Mucosa of descending colon (tissue), 3 donors: Measurements from ENCODE around the gene MANF. TPM values are rescaled to one million over a fixed set of nuclear protein-coding genes. Genes with fewer than 3 reads are reported as not detected.

Source experiments
- ATAC-seq: fragments of 200-7000 bp; cut with Tn5 transposase; one replicate; pipeline ENCODE4 v1.9.1; 2020; ENCODE audit warnings: mild to moderate bottlenecking, moderate library complexity
- DNase-seq, 3 donors: peaks; one replicate each; pipeline ENCODE4 v3.0.0-alpha.2; 2020
- H3K36me3 ChIP-seq: fragments of 200-600 bp; one replicate; pipeline ENCODE4 v1.8.0; 2021; ENCODE audit warnings: low read depth, mild to moderate bottlenecking
- H3K4me1 ChIP-seq: fragments of 200-600 bp; one replicate; pipeline ENCODE4 v1.8.0; 2021; ENCODE audit warnings: low read depth, mild to moderate bottlenecking
- H3K4me3 ChIP-seq: fragments of 200-600 bp; one replicate; pipeline ENCODE4 v1.8.0; 2021; ENCODE audit warnings: mild to moderate bottlenecking
- H3K9me3 ChIP-seq: fragments of 200-600 bp; one replicate; pipeline ENCODE4 v1.8.0; 2021; ENCODE audit warnings: mild to moderate bottlenecking
- intact Hi-C, 2 donors: fragments of 100-400 bp; cut with DNase I in 1 of 2; cut with micrococcal nuclease in 1 of 2; formaldehyde crosslinking; loops; one replicate each; pipeline versions ENCODE4 v1.11.0 to v1.11.1; 2022; cut with DNase I, micrococcal nuclease
- total RNA-seq, 3 donors: library from RNA; stranded (reverse); fragmentation: NEBNext Ultra II Directional in 2 of 3; extraction: Animal tissue kit (Norgen Biotek cat#: 25700) in 2 of 3; gene quantifications; one replicate each; pipeline versions ENCODE4 v1.2.1 to v1.2.4, GENCODE V29; 2021 to 2023
- TF ChIP-seq, protein P1 (sequence below): fragments of 200-600 bp; IDR thresholded peaks from one replicate; pipeline ENCODE4 v1.8.0; 2022; ENCODE audit warnings: antibody characterized with exemption, mild to moderate bottlenecking
- donor health status: DM: no; HTN: no; CAD: no; lungs with moderate emphysema.
- donor health status: DM: no; HTN: no; CAD: no.
- donor health status: DM: no; HTN: yes; CAD: no.

The MANF gene
- total RNA-seq, 3 donors from 2014 or later, result 35.4 to 91.1 (median 47.2) TPM

GRCh38 chr3:51379746-51380455 lies 5.2 kb upstream of the MANF start:
- TF ChIP-seq, protein P1, sequence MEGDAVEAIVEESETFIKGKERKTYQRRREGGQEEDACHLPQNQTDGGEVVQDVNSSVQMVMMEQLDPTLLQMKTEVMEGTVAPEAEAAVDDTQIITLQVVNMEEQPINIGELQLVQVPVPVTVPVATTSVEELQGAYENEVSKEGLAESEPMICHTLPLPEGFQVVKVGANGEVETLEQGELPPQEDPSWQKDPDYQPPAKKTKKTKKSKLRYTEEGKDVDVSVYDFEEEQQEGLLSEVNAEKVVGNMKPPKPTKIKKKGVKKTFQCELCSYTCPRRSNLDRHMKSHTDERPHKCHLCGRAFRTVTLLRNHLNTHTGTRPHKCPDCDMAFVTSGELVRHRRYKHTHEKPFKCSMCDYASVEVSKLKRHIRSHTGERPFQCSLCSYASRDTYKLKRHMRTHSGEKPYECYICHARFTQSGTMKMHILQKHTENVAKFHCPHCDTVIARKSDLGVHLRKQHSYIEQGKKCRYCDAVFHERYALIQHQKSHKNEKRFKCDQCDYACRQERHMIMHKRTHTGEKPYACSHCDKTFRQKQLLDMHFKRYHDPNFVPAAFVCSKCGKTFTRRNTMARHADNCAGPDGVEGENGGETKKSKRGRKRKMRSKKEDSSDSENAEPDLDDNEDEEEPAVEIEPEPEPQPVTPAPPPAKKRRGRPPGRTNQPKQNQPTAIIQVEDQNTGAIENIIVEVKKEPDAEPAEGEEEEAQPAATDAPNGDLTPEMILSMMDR, result no peak
- intact Hi-C loops, result loop anchor here in 1 of 2 donors (5.0 kb wide), 1 partner anchor 763 kb away; the partner anchor contains the start of gene MAPKAPK3
- H3K9me3 ChIP-seq, result no peaks in the 10 kb centered on the region
- H3K4me1 ChIP-seq, result no peaks in the 10 kb centered on the region
- ATAC-seq, result no peak
- no peaks in the 10 kb centered on the region for H3K36me3 ChIP-seq
- DNase-seq, result no peak
- H3K4me3 ChIP-seq, result no peak overlapping the region

DNA sequence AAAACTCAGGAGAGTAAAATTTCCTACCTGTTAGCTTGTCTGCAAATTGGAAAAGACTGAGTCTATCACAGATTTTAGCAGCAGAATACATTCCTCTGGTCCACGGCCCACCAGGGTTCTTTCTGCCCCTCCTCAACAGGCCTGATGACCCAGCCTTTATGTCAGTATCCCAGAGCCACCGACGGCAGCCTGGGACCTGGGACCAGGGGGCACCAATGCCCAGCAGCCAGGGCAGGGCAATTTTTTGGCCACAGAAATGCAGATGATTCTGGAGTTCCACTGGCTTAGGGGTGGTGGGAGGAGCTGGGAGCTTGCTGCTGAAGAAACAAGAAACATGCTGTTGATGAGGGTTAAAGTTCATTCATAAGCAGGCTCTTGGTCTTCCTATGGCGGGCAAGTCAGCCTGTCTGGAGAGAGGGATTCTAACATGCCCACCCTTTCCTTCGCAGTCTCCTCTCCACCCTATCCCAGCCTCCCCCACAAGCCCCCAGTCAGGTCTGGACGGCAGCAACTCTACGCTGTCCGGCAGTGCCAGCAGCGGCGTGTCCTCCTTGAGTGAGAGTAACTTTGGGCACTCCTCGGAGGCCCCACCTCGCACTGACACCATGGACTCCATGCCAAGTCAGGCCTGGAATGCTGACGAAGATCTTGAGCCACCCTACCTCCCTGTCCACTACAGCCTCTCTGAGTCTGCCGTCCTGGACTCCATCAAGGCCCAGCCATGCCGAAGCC lies 4.3 kb upstream of the MANF start:
- peaks cover 3% of the 10 kb centered on the region for H3K4me1 ChIP-seq
- no peaks in the 10 kb centered on the region for H3K9me3 ChIP-seq
- TF ChIP-seq, protein P1, result no peak
- intact Hi-C loops, result loop anchor here in 1 of 2 donors (5.0 kb wide), 1 partner anchor 763 kb away; the partner anchor contains the start of gene MAPKAPK3
- ATAC-seq (no peak), DNase-seq (no peak)
- H3K4me3 ChIP-seq, result no peak overlapping the region
- no peaks in the 10 kb centered on the region for H3K36me3 ChIP-seq

DNA sequence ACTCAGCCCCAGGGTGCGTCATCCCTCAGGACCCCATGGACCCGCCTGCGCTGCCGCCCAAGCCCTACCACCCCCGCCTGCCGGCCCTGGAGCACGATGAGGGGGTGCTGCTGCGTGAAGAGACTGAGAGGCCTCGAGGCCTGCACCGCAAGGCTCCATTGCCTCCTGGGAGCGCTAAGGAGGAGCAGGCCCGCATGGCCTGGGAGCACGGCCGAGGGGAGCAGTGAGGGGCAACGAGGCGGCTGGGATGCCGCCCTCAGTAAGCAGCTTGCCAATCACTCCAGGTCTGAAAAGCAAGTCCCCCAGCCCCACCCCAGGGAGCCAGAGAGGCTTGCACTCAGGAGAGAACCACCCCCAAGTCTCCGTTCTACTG lies 3.8 kb upstream of the MANF start:
- Histone ChIP-seq H3K4me3 (no peak overlapping the region), H3K36me3 (no peaks in the 10 kb centered on the region), H3K4me1 (peaks cover 9% of the 10 kb centered on the region), H3K9me3 (no peaks in the 10 kb centered on the region)
- TF ChIP-seq, protein P1, result no peak
- DNase-seq (no peak), ATAC-seq (no peak)
- intact Hi-C loops, result loop anchor here in 1 of 2 donors (5.0 kb wide), 1 partner anchor 764 kb away; the partner anchor contains the start of gene MAPKAPK3

DNA sequence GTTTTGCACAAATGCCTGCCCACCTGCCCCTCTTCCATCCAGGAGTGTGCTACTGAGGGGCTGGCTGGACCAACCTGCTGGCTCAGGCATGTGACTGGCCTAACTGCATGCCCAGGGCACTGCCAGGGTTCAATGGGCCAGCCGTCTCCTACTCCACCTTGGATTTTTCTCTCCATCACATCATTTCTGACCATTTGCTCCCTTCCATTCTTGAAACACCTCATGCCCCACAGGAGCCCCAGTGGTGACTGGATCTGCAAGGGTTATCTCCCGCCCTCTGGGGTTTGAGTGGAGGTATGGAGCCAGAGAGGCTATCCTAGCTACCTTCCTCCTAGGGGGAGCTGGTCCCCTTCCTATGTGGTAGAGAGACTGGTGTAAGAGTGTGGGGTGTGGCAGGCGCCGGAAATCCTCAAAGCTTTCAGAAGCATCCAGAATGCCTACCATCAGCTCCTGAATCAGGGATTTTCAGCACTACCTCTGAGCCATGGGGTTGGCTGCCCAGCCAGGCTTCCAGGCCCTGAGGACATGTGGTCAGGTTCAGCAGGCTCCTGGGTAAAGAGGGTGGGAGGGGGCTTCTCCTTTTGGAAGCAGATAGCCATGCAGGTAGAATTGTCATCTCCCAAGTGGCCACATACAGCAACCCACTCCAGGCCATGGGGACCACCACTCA lies 2.9 kb upstream of the MANF start:
- Histone ChIP-seq H3K4me1 (peaks cover 17% of the 10 kb centered on the region), H3K4me3 (no peak overlapping the region), H3K36me3 (no peaks in the 10 kb centered on the region), H3K9me3 (no peaks in the 10 kb centered on the region)
- TF ChIP-seq, protein P1, result no peak
- ATAC-seq, result no peak
- DNase-seq, result no peak
- intact Hi-C loops, result loop anchor here in 1 of 2 donors (5.0 kb wide), 1 partner anchor 765 kb away; the partner anchor contains the start of gene MAPKAPK3

- H3K36me3 ChIP-seq, result no peaks in the 10 kb centered on the region
- ATAC-seq (no peak), DNase-seq (no peak)
- H3K4me1 ChIP-seq, result peaks cover 26% of the 10 kb centered on the region
- intact Hi-C loops, result loop anchor here in 1 of 2 donors (5.0 kb wide), 1 partner anchor 766 kb away; the partner anchor contains the start of gene MAPKAPK3
- H3K9me3 ChIP-seq, result no peaks in the 10 kb centered on the region
- TF ChIP-seq, protein P1, result no peak
- H3K4me3 ChIP-seq, result no peak overlapping the region
Observed at GRCh38 chr3:51382947-51383578, 2.0 kb upstream of the MANF start.
